OCI-LY1 (cell line): ENCODE measurements around the gene EXOC6B.

Experiments
- CTCF ChIP-seq: fragments of 200-600 bp; sonication (generic), shearing (Covaris generic); IDR thresholded peaks from 2 replicates; pipeline ENCODE4 v1.5.1; 2017; ENCODE audit warnings: mild to moderate bottlenecking, antibody characterized with exemption, low read length, moderate library complexity, mixed read lengths
- EZH2 ChIP-seq: fragments of 200-600 bp; sonication (generic), shearing (Covaris generic); IDR thresholded peaks from 2 replicates; pipeline ENCODE4 v1.8.0; 2017; ENCODE audit warnings: borderline replicate concordance, mixed run types, mild to moderate bottlenecking, antibody characterized with exemption, low read length, moderate library complexity, mixed read lengths

DNA sequence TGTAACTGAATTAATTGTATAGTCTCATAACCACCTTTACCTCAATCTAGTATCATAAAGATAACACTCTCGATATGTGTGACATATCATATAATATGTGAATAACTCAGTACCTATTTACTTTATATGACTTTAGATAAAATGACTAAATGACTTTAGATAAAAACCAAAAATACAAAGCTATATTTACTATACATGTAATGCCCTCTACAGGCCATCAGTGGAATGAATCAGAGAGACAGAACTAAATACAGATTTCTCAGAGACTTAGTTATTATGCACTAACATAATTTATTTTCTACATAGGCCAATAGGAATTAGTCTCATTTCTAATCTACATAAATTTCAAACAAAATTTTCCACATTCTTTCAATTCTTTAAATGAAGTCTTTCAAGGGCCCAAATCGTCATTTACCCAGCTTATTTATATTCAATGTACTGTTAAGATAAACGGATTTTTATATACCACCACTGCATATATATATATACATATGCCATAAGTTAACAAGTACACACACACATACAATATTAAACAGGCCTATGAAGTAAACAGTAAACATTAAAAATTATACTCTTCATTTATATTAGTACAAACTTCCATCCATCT lies 219.9 kb downstream of the EXOC6B start:
- TF ChIP-seq CTCF (peak; percentile 75), EZH2 (no peak)
